NCI-H1105 treated with DMSO at 0.1 percent for 48 hours (cell line): ENCODE data around the gene SCN5A.

Source experiments
- DNase-seq: peaks from one replicate; lab custom pipeline; 2025; lab: John Stamatoyannopoulos, UW

Gene SCN5A

GRCh38 chr3:38649500-38650247, at the start of gene SCN5A:
Gene SCN5A, minus strand, starts transcription at chr3:38649687. Its CDS starts 16,380 bp downstream, at chr3:38633307.
- DNase-seq: peak; percentile 13

GRCh38 chr3:38698760-38699159, 49.3 kb upstream of the SCN5A start:
- no peak for DNase-seq

DNA sequence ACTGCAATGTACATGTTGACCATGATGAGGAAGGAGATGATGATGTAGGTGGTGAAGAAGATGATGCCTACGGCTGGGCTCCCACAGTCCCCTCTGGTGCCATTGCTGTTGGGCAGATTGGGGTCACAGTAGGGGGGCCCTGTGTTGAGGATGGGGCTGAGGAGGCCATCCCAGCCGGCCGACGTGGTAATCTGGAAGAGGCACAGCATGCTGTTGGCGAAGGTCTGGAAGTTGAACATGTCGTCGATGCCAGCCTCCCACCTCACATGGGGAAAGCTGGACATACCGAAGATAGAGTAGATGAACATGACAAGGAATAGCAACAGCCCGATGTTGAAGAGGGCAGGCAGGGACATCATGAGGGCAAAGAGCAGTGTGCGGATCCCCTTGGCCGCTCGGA, 48.6 kb upstream of the SCN5A start:
- DNase-seq: no peak

- no peak for DNase-seq
These were observed 46.5 kb upstream of the SCN5A start for GRCh38 chr3:38696034-38696433.

DNA sequence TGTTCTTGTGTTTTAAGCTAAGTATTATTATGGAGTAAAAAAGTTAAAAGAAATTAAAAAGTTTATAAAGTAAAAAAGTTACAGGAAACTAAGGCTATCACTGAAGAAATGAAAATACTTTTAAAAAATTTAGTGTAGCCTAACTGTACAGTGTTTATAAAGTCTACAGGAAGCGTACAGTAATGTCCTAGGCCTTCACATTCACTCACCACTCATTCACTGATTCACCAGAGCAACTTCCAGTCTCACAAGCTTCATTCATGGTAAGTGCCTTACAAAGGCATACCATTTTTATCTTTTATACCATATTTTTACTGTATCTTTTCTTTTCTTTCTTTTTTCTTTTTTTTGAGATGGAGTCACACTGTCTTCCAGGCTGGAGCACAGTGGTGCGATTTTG, 40.7 kb upstream of the SCN5A start:
- no peak for DNase-seq

- no peak for DNase-seq
These were observed 40.3 kb upstream of the SCN5A start for GRCh38 chr3:38689774-38690173.

DNA sequence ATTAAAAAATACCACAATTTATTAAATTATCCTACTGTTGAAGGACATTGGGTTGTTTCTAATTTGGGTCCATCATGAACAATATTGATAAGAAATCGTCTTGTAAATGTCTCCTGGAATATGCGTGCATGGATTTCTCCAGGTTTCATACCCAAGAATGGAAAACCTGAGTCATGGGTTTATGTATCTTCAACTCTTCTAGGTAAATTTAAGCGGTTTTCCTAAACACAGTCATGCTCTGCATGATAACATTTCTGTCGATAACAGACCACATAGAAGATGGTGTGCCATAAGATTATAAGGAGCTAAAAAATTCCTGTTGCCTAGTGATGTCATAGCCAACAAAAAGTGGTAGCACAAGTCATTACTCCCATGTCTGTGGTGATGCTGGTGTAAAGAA, 39.9 kb upstream of the SCN5A start:
- DNase-seq: no peak

DNA sequence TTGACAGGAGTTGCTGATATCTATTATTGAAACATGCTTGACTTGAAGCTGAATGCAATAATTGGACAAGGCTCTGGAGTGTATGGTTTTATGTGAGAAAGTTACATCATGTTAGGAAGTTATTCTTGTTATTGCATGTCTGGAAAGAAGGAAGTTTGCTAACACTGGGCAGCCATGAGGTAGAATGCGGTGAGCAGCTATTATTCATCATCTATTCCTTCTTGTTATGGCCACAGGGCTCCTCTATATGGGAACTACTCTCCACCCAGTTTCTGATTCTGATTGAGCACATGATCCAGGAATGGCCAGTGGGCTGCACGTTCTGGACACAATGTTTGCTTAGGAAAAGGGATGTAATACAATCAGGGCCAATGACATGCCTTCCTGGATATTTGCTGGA, 37.8 kb upstream of the SCN5A start:
- no peak for DNase-seq

DNA sequence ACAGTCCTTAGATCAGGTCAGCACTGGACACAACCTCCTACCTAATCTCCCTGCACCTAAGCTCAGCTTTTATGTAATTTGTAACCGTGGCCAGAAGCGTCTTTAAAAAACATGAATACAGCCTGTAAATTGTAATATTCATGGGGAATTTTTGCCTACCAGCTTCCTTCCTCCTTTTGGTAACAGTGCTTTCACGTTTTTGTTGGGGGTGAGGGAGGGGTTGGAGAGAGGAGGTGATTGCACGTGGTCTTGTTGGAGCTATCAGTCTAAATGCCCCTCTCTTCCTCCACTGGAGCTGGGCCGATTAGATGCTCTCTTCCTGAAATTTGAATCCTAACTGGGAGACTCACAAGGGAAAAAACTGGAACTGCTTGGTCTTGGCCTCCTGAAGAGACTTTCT, 35.1 kb upstream of the SCN5A start:
- no peak for DNase-seq

GRCh38 chr3:38669668-38670067, 20.2 kb upstream of the SCN5A start:
- no peak for DNase-seq

DNA sequence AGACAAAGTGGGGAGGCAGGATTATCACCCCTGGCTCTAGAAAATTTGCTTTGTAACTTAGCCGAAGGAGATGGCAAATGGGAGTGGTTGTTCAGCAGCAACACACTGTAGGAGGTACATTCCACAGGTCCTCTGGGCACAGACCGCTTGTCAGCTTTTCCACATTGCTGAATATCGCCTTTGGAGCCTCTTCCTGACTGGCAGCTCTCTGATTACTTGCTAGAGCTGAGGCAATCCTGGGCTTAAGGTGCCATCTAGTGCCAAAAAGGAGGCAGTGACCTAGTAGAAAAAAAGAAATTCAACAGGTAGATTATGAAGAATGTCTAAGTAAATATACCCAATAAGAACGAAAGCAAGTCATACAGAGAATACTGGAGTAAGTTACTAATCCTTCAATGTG, 13.1 kb upstream of the SCN5A start:
- DNase-seq: peak; percentile 22

- DNase-seq: no peak
These were observed 9.4 kb upstream of the SCN5A start for GRCh38 chr3:38658841-38659240.

DNA sequence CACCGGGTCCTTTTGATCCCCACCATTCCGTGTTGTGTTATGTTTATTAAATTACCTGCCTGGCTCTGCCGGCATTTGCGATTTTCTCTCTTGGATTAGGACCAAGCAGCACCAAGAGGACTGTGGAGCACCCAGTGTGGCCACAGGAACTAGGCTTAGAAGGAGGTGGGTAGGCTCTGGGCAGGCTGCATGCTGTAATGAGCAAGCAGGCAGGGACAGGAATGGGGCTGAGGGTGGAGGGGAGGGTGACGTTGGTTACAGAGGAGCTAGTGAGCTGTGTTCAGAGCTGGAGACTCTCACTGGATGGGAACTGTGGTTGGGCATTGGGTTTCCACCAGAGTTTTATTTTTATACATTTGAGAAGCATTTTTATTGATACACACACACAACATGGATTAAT, 7.9 kb upstream of the SCN5A start:
- DNase-seq: no peak

- DNase-seq: peak; percentile 60
These were observed 6.3 kb upstream of the SCN5A start for GRCh38 chr3:38655708-38656300.

DNA sequence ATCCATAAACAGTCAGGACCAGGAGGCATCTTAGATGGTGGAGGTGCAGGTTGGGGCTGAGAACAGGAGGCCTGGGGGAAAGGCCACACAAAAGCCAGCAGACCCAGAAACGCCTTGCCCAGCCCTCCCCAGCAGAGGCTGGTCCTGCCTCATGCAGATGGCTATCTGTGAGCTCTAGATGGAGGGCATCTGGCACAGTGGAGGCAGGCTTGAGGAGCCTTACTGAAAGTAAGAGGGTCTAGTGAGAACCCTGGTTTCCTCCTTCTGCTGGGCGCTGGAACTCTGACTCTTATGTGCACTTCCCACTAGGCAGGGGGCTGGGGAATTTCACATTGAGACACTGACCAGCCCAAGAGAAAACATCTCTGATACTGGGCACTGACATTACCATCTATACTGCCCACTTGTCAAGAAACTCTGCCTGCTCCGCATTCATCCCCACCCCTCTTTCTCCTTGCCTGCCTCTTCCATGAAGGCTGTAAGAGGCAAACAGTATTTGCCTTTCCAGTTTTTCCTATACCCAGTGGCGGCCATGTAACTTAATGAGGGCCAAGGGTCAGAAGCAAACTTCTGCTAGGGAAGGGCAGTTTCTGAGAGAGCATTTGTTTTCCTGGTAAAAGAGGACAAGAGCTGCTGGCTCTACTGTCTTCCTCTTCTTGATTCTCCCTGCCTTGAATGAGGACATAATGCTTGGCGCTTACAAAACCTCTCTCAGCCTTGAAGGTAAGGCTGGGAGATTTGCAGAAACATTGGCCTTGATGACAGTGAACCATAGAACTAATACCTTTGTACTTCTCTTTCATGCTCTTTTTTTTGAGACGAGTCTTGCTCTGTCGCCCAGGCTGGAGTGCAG, 4.4 kb upstream of the SCN5A start:
- DNase-seq: no peak

DNA sequence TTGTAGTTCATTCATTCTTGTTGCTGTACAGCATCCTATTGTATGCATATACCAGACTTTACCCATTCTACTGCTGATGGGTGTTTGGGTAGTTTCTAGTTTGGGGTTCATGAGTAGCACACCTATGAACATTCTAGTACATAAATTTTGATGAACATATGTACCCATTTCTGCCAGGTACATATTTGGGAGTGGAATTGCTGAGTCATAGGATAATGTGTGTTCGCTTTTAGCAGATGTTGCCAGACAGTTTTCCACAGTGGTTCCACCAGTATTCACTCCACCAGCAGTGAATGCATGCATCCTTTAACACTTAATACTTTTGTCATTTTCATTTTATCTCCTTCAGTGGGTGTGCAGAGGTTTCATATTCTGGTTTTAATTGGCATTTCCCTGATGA, 3.4 kb upstream of the SCN5A start:
- no peak for DNase-seq

- peak; percentile 52 for DNase-seq
These were observed 1.8 kb upstream of the SCN5A start for GRCh38 chr3:38651153-38651789.

GRCh38 chr3:38650248-38650951, 913 bp upstream of the SCN5A start:
- DNase-seq: no peak

DNA sequence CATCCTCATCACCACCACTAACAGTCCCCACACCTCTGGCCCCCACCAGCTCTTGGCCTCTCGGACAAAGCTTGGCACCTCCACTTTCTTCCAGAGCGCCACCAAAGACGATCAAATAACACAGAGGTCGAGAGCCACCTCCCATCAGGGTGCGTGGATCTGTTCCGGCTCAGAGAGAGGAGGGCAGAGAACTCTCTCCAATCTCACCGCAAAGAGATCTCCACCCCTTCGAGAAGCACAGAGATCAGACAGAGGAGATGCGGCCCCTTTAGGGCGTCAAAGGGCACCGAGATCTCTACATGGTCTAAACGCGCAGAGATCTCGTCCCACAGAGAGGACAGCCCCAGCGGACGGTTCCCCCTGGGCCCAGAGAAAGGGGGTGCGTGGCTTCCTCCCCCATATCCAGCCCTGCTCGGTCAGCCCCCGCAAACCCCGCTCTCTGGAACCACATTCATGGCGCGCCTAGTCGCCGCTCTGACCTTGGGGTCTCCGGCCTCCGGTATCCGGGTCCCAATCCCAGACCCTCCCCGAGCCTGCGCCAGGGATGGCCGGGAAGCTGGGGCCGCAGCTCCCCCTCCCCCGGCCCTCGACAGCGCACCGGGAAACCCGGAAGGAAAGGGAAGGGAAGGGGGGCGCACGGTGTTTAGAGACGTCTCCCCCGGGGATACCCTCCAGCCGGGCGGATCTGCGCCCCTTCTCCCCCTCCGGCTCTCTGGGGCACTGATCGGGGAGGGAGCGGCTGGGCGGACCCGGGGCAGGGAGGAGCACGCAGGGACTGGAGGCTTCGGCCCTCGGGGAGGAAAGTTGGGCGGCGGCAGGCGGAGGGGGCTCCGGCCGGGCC, 608 bp downstream of the SCN5A start:
- no peak for DNase-seq

DNA sequence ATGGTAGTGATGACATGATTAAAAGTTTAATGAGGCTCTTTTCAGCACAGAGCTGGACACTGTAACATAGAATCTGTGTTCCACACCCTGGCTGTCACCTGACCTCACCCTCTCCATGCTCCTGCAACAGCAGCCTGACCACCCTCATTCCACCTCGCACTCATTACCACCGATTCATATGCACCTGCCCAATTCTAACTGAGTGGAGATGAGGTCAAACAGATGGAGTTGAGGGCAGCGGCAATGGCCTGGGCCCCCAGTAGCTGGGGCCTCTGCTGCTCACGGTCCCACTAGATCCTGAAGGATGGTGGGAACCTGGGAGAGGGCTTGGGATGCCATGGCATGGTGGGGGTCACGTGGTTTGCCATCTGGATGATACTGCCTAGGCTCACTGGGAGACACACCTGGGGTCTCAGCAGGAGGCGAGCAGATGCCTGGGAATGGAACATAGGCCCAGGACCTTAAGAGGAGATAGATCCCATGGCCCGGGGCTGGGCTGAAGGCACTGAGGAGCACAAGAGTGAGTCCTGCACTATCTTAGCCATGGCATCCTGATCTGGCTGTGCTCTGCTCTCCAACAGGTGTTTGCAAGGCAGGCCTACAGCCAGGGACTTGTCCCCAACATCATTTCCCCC, 1.3 kb downstream of the SCN5A start:
- no peak for DNase-seq
